Activated T-cell treated with anti-CD3 and anti-CD28 coated beads for 4 hours (primary cell): ENCODE measurements around the gene PAPPA.

Experiments
- DNase-seq: peaks from one replicate; pipeline ENCODE4 v3.0.0-alpha.2; 2020

Gene PAPPA

DNA sequence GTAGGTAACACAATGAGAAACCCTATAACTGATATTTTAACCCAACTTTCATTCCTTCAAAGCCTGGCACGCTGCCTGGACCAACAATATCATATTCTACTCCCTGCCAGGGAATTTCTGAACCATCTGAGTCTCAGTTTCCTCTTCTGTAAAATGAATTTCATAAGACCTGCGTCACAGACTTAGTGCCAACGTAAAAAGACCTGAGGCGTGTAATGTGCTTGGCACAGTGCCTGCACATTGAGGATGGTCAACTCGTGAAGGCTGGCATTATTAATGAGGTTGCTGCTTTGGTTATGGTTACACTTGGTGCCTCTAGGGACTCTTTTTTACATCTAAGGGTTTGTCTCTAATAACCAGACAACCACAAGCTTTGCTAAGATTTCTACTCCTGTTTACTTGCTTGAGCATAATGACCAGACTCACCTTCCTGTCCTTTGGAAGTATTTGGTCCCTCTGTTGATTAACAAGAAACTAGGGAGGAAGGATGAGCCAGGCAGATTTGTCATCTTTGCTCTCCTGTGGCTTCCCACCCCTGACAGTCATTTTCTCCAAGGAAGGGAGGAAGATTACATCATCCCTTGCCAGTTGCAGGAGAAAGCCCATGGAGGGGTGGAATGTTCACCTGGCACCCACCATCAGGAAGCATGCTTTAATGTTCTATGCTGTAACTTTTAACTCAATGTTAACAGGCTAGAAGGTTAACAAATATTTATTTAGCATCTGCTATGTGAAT, 79.0 kb downstream of the PAPPA start:
- DNase-seq = no peak

DNA sequence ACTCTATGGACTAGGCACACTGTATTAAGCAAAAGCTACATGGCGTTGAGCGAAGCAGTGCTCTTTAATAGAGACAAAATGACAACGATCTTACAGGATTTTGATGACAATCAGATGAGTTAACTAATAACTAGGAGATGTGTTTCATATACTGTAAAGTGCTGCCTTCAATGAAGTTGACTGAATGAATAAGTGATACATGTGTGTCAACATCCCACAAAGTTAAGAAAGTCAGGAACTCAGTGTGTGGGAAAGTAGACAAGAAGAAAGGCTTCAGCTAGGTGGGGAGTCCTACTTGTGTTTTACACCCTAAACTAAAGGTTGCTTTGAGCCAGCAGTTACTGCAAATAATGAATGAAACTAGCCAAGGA, 79.6 kb downstream of the PAPPA start:
- no peak for DNase-seq

DNA sequence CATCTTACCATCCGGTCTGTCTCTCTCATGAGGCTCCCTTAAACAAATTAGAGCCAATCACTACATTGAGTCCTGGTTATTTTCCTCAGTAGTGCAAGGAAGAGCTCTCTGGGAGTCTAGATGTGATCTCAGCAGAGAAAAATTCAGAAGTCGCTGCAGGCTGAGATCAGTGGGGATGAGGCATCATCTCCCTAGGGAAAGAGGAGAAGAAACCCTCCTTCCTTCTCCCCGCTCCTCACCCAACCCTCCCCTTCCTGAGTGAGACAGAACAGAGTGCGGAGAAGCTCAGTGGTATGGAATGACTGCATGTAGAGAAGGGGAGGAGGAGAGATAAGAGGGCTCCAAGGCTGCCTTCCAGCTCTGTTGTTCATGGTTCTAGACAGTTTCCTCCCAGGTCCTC, 80.5 kb downstream of the PAPPA start:
- no peak for DNase-seq

DNA sequence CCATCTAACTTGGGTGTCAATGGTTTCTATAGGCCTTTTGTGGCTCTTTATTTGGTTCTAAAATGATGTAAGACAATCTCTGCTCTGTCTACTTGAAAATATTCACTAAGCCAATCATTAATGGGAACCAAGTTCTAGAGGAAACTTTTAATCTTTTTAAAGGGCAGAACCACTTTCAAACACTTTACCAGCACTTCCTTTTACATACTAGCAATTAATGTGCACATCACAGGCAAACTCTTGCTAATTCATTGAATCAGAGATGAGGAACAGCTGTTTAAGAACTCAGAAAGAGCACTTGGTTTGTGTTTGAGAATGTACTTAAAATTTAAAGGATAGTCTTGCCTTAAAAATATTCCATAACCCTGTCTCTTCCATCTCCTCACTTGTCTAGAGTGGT, 83.4 kb downstream of the PAPPA start:
- no peak for DNase-seq

DNA sequence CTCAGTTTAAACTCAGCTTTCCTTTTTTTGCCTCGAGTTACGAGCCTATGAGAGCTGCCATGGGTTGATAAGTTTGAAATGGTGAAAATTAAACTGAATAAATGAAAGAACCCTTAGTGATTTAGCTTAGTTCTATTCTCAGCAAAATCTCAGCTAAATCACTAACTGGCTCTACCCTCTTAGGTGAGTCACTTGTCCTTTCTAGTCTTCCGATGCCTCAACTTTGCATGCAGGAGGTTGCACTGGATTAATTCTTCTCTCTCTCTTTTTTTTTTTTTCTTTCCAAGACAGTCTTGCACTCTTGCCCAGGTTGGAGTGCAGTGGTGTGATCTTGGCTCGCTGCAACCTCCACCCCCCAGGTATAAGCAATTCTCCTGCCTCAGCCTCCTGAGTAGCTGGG, 83.9 kb downstream of the PAPPA start:
- no peak for DNase-seq

DNA sequence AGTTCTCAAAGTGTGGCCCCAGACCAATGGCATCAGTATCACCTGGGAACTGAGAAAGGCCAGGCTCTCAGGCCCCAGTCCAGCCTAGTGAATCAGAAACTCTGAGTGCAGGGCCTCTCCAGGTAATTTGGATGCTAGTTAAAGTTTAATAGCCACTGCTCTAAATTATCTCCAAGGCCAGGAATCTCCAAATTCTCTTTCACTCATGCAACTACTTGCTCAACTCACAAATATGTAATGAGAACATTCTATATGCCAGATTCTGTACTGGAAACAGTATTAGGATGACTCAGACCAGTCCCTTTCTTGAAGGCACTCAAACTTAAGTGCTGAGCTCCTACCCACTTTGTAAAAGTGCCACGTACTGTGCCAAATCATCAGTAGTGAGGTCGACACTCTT, 84.6 kb downstream of the PAPPA start:
- DNase-seq = no peak

DNA sequence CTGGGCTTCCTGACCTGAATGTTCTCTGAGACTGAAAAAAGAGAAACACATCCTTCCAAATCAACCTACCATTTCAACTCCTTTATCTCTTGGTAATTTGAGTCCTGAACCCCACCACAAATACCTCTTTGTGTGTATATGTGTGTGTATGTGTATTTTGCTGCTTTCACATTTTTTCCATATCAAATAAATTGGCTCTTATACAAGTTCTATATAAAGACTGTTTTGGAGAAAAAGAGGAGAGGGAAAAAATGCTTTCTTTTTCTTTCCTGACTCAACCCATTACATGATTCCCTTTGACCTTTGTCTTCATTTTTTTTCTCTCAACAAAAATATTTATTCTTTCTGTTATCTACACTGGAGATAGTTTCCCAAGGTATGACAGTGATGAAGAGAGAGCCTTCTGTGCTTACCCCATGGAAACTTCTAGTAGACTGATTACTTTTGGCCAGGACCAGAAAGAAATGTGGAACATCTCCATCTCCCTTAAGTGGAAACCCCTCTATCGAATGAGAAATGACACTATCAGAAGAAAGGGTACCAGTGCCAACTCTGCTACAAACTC, 85.3 kb downstream of the PAPPA start:
- no peak for DNase-seq

DNA sequence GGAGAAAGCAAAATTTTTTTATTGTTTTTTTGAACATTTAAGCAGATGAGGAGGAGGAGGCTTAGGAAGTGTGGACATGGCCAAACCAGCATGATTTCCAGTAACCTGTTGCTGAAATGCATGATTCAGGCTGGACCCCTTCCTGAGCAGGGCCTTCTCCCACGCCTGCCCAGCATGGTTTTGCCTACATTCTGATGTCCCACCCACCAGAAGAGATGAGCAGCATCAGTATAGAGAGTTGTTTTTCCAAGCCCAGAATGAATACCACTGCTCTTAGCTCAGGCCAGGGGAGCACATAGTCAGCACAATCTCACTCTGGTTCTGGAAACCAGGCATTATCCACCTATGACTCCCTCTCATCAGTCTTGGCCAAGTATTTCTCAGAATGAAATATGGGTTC, 90.1 kb downstream of the PAPPA start:
- no peak for DNase-seq

DNA sequence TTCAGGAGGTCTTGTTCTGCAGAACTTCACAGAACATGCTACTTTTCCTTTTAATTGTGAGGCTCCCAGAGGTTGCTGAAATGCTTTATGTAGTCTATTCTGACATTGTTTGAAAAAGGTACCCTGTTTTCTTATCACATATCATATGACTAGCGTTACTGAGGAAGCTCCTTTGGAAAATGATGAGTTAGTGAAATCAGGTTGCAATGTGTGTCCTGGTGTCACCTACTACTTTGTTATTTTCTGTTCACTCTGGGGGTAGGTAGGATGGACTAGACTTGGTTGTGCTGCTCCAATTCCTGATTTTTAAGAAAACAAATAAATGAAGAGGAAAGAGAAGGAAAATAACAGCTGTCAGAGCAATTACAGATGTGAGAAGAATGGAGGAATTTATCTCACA, 93.7 kb downstream of the PAPPA start:
- DNase-seq = no peak

DNA sequence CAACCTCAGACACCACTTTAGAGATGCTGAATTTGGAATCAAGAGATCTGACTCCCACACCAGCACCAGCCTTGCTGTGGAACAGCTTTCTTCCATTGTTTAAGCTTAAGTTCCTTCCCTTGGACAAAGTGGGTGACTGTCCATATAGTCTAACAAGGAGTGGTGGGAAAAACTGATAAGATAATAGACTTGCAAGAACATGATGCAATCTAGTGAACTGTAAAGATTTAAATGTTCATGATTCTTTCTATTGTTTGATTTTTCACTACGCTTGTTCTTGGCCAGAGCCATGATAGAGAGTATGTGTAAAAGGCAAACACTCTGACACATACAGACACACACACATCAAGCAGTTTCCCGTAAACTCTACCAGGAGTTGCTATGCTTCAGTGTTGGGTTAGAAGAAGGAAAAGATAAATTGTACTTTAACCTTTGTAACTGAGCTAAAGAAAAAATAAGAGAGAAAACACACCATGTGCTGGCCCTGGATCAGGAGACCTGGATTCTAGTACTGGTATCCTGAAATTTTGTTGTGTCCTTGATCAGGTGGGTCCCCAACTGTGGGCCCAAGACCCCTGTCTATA, 94.3 kb downstream of the PAPPA start:
- no peak for DNase-seq

DNA sequence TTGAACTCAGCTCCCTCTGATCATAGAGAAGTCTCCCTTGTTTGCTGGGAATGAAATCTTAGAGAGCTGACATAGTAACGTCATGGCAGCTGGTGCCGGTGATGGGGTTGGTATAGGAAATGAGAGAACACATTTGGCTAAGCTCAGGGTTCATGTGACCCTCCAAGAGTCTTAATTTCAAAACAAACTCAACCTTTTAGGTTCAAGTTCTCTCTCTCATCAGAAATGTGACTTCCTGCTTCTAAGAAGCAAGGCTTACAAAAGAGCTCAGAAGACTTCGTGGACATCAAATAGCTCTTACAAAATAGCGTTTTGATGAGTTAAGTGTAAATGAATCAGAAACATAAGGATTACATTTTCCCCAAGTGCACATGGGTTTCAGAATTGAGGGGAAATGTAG, 97.3 kb downstream of the PAPPA start:
- no peak for DNase-seq

DNA sequence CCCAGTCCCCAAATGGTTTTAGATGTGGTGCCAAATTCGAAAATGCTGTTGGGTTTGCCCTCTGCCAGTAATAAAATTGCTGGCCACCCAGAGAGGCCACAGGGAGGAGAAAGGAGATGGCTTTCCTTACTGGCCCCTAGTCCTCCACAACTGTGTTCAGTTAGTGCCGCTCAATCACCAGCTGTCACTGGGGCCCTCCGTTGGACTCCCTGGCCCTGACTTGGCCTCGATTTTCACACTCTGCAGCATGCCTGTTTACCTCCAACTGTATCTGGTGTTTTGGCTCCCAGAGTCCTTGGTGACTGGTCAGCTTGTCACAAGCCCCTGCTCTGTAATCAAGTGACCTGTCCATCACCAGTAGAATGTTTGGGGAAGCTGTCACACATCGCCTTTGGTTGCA, 97.8 kb downstream of the PAPPA start:
- DNase-seq = no peak

DNA sequence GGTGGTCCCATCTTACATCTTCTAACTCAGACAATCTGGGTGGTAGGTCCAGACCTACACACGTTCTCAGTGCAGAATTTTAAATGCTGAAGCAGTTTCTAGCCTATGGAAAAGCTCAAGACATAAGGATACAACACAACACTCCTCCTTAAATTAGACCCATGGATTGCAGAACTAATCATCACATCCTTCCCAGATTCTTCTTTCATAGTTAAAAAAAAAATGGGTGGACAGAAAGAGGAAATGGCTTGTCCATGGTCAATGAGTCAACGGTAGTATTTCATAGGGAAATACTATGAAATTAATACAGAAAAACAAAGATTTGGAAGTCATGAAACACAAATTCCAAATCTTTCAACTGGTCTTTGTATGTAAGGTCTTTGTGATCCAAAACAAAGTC, 106.9 kb downstream of the PAPPA start:
- no peak for DNase-seq

DNA sequence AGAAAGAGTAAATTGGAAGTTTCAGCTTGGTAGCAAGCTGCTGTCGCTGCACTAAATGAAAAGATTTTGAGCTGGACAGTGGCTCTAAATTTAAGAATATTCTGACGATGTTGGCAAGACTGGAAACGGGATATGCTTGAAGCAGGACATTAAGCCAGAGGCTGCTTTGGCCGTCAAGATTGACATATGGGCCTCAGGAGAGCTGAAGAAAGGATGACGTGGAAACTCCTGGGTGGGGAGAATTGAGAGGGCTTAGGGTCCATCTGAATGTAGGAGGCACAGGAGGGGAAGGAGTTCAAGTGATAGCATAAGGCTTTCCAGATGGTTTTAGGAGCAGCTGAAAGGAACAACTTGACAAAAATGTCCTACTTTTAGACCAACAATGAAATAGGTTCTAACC, 108.9 kb downstream of the PAPPA start:
- DNase-seq = no peak

DNA sequence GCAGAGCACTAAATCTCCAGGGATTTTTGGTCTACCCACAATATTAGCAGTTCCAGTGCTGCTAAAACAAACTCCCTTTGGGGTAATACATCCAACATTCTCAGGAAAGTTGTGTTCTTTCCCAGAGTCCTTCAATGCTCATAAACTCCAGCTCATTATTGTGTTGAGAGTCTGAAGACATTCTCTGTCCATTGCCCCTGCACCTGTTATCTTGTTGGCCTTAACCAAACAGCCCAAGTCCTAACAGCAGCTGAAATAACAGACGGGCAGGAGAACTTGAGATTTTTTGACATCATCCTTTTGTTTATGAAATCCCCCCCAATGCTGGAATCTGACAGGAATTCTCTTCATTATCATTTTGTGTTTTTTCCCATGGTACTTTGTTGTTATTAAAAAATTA, 110.8 kb downstream of the PAPPA start:
- DNase-seq = no peak

DNA sequence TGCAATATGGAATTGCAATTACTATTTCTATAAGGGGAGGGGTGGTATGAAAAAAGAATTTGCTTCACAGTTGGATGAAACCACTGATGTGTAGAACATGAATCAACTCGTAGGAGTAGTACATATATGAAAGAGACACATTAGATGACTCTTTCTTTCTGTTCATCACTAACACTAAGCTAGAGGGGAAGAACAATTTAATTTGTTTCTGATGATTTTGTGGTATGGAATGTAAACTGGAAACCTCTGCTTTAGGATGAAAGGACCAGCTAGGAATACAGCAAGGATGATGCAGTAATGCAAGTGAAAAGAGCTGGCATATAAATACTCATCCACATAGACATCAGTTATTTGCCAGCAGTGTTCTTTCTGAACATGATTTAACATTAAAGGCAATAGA, 113.4 kb downstream of the PAPPA start:
- DNase-seq = no peak

DNA sequence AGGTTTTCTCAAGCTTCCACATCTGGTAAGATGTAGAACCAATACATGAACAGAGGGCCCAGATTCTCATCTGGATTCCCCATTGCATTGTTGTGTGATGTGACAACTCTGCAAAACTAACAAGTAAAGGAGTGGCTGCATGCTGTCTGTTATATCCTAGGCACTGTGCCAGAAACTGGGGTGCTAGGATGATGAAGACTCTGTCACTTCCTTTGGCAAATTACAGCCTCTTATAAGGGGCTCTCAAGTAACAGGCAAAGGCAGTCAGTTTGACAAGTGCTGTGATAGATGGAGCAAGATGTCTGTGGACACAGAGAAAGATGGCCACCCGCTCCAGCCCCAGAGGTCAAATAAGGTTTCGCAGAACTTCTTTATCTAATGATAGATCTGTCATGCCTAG, 115.7 kb downstream of the PAPPA start:
- DNase-seq = no peak

DNA sequence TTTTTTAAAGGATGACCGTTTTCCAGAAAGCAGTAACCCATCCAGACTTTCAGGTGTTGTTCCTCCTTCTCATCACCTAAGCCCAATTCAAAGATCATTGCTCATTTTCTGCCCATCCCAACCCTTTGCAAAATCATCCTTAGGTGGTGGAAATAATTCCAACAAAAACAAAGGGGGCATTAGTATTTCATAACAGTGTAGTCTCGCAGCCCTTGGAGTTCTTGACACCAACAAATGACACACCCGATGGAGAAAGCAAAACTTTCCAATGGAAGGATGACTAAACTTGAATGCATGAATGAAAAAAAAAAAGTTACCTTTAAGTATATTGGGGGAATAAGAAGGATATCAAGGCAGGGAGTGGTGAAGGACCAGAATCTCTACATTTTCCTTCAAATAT, 117.0 kb downstream of the PAPPA start:
- DNase-seq = no peak

DNA sequence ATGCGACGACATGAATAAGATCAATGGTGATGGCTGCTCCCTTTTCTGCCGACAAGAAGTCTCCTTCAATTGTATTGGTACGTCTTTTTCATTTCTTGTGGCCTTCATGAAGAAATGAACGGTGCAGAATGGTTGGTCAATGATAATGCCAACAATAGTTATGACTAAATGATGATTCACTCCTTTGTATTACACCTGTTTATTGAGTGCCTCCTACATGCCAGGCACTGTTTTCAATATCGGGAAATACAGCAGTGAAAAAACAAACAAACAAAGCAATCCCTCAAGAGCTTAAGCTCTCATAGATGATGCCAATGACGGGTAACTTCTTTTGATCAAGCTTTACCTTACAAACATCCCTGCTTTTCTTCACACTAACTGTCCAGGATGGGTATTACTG, 117.7 kb downstream of the PAPPA start:
- no peak for DNase-seq

DNA sequence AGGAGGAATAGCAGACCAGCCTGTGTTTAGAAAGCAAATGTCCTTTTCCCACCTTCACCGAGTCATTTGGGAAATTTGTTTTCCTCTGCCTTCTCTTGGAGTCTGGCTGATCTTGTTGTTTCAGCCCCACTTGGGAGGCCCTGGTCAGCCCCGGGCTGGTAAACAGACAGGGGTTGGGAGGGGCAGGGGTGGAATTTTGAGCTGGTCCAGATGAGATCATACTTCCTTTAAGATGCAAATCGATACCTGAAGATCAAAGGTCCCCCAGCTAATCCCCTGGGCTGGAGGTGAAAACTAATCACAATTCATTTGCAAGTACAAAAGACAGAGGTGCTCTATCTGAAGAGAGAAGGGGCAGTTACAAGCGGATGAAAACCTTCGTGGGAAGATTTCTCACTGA, 118.4 kb downstream of the PAPPA start:
- no peak for DNase-seq

DNA sequence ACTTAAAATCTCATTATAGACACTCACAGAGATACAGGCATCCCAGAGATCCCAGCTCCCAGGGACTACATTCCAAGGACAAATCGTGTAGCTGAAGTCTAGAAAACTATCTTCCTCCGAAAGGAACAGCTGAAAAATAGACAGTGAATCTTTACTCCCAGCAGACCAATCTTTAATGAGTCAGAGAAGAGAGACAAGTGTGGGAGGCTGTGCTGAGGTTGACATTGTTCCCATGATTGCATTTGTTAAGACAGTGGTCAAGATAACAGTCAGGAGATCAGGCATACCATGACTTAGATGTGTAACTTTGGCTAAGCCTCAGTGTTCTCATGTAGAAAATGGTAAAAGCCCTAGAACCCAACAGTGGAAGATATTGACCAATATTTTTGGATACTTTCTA, 120.7 kb downstream of the PAPPA start:
- DNase-seq = no peak

DNA sequence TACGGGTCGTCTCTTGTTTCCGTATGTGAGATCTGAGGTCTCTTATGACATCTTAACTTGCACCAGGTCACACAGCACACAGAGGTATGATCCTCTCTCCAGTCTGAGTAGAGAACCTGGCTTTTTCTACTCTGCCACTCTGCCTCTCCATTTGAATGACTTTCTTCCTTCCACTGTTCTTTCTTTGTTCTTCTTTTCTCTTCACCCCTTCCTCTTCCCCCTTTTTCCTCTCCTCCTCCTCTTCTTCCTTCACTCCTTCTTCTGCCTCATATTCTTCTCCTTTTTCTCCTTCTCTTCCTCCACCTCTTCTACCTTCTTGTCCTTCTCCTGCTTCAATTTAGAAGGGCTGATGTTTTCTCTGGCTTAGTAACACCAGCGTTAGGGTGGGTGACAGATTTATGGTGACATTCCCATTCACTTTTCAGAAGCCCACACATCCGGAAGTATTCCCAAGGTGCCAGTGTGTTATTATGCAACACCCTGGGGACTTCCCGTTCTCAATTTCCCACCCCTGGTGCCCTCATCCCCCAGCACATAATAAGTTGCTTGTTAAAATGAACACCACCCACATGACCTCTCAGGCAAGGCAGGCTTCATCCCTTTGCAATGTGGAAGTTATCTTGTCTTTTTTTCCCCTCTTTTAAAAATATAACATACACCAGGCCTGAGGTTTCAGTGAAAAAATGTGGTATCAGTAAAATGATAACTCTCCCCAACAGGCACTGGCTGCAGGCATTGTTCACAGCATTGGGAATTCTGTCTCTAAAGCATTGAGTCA, 122.0 kb downstream of the PAPPA start:
- no peak for DNase-seq

DNA sequence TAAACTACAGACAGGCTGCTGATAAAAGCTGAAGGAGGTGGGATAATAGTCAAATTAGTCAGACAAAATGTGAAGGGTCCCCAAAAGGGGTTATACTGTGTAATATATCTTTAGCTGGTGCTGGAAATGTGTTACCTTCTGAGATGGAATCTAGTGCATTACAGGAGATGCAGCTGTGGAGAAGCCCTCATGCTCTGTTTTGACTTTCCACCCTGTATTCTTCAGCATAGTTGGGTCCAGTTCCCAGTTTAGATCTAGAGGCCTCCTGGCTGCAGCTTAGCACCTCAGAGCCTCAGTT, 122.6 kb downstream of the PAPPA start:
- no peak for DNase-seq

DNA sequence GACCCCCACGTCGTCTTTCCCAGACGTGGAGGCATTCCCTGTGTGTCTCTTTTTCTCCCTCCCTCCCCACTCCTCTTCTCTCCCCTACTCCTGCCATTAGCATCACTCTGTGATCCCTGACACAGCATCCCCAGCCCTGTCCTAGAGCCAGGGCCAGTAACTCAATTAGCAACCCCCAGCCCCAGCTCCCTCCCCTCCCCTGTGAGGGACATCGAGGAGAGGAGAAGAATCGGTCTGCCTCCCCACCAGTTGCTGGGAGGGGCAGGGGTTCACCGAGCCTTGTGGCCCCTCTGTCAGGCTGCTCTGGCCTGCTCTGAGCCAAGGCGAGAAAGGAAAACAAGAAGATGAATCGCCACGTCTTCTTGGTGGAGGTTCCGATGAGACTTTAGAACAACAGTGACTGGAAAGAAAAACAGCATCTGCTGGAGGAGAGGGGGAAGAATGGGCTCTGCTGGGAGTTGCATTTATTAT, 123.1 kb downstream of the PAPPA start:
- DNase-seq = no peak
